ENCODE measurements around the gene FREY1.

FREY1 gene

DNA sequence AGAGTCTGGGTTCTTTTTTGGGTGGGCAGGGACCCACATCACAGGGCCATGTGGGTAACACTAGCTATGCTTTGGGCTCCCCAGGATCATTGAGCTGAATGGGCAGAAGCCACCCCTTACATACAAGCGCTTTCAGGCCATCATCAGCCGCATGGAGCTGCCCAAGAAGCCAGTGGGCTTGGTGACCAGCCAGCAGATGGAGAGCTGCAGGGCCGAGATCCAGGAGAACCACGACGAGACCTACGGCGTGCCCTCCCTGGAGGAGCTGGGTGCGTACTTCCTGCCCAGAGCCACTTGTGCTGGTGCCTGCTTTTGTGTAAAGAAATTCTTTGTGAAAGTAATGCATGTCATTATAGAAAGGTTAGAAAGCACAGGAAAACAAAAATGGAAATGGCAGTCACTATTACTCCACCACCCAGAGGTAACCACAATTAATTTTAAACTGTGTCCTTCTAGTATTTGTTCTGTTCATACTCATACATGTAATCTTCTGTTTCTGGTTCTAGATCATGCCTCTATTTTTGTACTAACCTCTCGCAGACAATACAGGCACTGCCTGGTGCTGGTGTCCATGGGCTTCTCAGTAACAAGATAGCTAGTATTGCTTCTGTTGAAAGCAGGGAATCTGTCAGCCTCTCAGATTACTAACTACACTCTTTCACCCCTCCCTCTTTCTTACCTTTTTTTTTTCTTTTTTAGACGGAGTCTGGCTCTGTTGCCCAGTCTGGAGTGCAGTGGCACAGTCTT is 46.1 kb downstream of the FREY1 start:
- no peak for DNase-seq

DNA sequence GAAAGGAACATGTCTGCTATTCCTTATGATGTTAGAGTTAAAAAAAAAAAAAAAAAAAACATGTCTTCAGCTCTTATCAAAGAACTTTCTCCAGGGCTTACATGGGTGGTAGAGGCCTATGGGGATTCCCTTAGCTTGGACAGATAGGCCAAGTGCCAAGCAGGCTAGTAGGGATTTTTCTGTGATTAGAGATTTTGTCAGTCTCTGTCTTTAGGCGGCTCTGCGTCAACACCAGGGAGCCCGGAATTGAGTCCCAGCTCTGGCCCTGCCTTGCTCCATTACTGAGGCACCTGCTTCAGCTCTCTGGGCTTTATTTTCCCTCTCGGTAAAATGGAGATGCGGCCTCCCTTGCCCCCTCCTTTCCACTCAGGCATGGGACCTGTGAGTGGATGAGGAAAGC is 46.7 kb downstream of the FREY1 start:
- DNase-seq, result no peak

DNA sequence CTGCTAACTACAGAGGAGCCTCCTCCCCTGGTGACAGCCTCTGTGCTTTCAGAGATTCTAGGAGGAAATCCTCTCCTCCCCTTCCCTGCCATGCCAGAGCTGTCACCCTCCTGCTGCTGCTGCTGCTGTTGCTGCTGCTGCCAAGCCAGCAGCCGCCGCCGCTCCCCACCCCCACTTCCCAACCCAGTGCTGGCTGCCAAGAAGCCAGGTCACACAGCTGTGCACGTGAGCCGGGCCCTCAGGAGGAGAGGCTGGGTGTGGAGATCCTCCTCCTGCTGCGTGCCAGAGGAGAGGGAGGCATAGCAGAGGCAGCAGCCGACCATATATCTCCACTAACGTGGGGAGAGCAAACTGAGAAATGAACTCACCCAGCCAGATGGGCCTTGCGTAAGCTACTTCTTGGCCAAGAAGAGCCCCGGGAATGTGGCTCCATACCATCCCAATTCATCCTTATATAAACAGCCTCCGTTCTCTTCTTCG is 47.4 kb downstream of the FREY1 start:
- DNase-seq, result no peak

DNA sequence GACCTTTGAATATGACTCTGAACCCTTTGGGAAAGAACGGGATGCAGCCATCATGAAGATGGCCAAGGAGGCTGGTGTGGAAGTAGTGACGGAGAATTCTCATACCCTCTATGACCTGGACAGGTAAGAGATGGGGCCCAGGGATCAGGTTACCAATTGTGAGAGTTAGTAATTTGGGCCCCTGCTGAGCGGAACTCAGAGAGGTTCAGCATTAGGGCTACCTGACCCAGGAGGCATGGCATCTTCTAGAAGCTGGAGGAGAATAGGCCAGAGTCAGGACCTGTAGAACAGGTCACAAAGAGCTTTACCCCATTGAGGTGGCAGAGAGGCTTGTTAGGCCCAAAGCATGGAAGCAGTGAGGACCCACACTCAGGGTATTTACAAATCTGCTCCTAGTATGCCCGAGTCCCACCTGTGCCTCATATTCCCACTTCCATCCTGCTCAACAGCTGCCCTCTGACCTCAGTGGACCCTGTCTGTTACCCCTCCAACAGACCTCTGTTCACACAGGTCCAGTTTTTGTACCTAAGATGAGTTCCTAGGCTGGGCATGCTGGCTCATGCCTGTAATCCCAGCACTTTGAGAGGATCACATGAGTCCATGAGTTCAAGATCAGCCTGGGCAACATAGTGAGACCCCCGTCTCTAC is 48.2 kb downstream of the FREY1 start:
- DNase-seq, result no peak

DNA sequence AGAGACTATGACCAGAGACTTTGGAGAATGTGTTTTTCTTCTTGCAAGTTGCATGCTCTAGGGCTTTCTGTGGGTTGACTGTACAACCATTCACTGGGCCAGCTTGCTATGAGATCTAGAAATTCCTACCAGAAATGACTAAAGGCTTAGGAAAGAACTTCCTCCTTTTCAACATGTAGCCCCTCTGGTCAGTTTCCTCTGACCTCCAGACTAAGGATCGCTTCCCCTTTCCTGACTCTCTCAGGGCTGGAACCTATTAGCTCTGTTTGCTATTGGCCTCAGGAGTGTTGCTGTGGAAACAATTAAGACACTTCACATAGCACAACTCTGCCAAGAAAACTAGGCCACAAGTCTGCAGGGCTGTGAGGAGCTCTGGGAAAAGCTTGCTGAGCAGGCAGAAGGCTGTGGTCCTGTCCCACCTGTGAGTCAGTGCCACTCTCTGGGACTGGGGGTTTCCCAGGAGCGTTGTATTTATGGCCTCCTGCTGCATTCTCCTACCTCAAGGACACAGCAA is 49.1 kb downstream of the FREY1 start:
- no peak for DNase-seq

Measured in activated CD8-positive, alpha-beta memory T cell treated with anti-CD3 and anti-CD28 coated beads, Interleukin-2, amount 50 U/mL, for 4 hours (primary cell).